A549 (cell line): ENCODE data around the gene SLC5A10. TPM values are rescaled to one million over a fixed set of nuclear protein-coding genes. Genes with fewer than 3 reads are reported as not detected.
A peak's percentile ranks its signal among the peaks of the same experiment; 100 is the strongest.

Source experiments
- ATAC-seq, 2 experiments: fragments of 200-7000 bp in 1 of 2; fragments of >200 bp in 1 of 2; cut with Nextera tagmentation in 1 of 2; cut with Tn5 transposase in 1 of 2; 3 replicates each; pipeline versions ENCODE4 v1.8.0 to v1.9.1; 2018 to 2020; ENCODE audit warnings: mild to moderate bottlenecking in 1 of 2, moderate library complexity in 1 of 2
- CTCF ChIA-PET: fragments of 300-600 bp; sonication (Branson Sonifier 250); formaldehyde crosslinking; extraction: SDS; loops from one replicate; lab custom pipeline; 2021; ENCODE audit warnings: antibody characterized with exemption, inconsistent platforms; lab: Yijun Ruan, JAX
- POLR2A ChIA-PET: fragments of 350-600 bp; formaldehyde crosslinking; extraction: SDS; loops from one replicate; lab custom pipeline; 2021; ENCODE audit warnings: antibody characterized with exemption, inconsistent platforms; lab: Yijun Ruan, JAX
- DNase-seq, 2 experiments: peaks; one replicate each; pipeline versions ENCODE4 v3.0.0 to v3.0.0-alpha.2; 2011 to 2016; ENCODE audit warnings: low read depth in 1 of 2, low spot score in 1 of 2
- FAIRE-seq: peaks from 2 replicates; lab custom pipeline; 2011; peaks lifted over from hg19 to GRCh38; lab: Jason Lieb, UNC
- H3K27ac ChIP-seq, 2 experiments: fragments of >200 bp; sonication (Bioruptor Twin); formaldehyde crosslinking; 3 replicates each; pipeline ENCODE4 v1.5.1; 2016 to 2017
- H3K4me1 ChIP-seq: fragments of >200 bp; sonication (Bioruptor Twin); formaldehyde crosslinking; 3 replicates; pipeline ENCODE4 v1.6.1; 2016
- H3K4me2 ChIP-seq: fragments of >200 bp; sonication (Bioruptor Twin); formaldehyde crosslinking; 3 replicates; pipeline ENCODE4 v1.6.1; 2016
- H3K4me3 ChIP-seq: fragments of >200 bp; sonication (Bioruptor Twin); formaldehyde crosslinking; 3 replicates; pipeline ENCODE4 v1.5.1; 2016
- H3K9me3 ChIP-seq: fragments of >200 bp; sonication (Bioruptor Twin); formaldehyde crosslinking; 3 replicates; pipeline ENCODE4 v1.6.1; 2016
- CBX2 ChIP-seq: fragments of 200-600 bp; sonication (generic); IDR thresholded peaks from 2 replicates; pipeline ENCODE4 v1.6.1; 2016; ENCODE audit warnings: low read depth, mild to moderate bottlenecking, borderline replicate concordance
- CHD4 ChIP-seq: fragments of 200-600 bp; sonication (generic); IDR thresholded peaks from 2 replicates; pipeline ENCODE4 v1.6.1; 2016; ENCODE audit warnings: antibody characterized with exemption, mild to moderate bottlenecking, borderline replicate concordance
- EP300 ChIP-seq, 2 experiments: fragments of >200 bp; sonication (Bioruptor Twin); formaldehyde crosslinking; IDR thresholded peaks; 2 replicates in 1 of 2; 3 replicates in 1 of 2; pipeline ENCODE4 v1.6.1; 2016 to 2017
- ESRRA ChIP-seq: fragments of 150-350 bp; IDR thresholded peaks from 2 replicates; pipeline ENCODE4 v1.6.1; 2014; ENCODE audit warnings: mild to moderate bottlenecking, low read length, borderline replicate concordance
- FOSB ChIP-seq: fragments of 250-450 bp; sonication (Bioruptor Pico); IDR thresholded peaks from 2 replicates; pipeline ENCODE4 v1.5.0; 2020; ENCODE audit warnings: mild to moderate bottlenecking, moderate library complexity
- FOXS1 ChIP-seq: fragments of 250-450 bp; sonication (Bioruptor Pico); IDR thresholded peaks from 2 replicates; pipeline ENCODE4 v1.5.0; 2020; ENCODE audit warnings: mild to moderate bottlenecking, moderate library complexity
- HDAC2 ChIP-seq: fragments of 200-600 bp; sonication (generic); IDR thresholded peaks from 2 replicates; pipeline ENCODE4 v1.6.1; 2016
- HOXA7 ChIP-seq: fragments of 250-450 bp; sonication (Bioruptor Pico); IDR thresholded peaks from 2 replicates; pipeline ENCODE4 v1.5.0; 2020; ENCODE audit warnings: mild to moderate bottlenecking, moderate library complexity
- HOXB5 ChIP-seq: fragments of 250-450 bp; sonication (Bioruptor Pico); IDR thresholded peaks from 2 replicates; pipeline ENCODE4 v1.5.0; 2020; ENCODE audit warnings: mild to moderate bottlenecking, moderate library complexity
- KDM5A ChIP-seq: fragments of 200-600 bp; sonication (generic); IDR thresholded peaks from 2 replicates; pipeline ENCODE4 v1.6.1; 2016; ENCODE audit warnings: antibody characterized with exemption, mild to moderate bottlenecking
- MAFK ChIP-seq: fragments of 450-650 bp; IDR thresholded peaks from 2 replicates; pipeline ENCODE4 v1.6.1; 2014; ENCODE audit not compliant: partially characterized antibody
- MYC ChIP-seq: IDR thresholded peaks from 2 replicates; pipeline ENCODE4 v1.6.1; 2012; ENCODE audit warnings: mild to moderate bottlenecking, inconsistent platforms, low read length, improper control_type of control experiment, borderline replicate concordance
- NPAS2 ChIP-seq: fragments of 250-450 bp; sonication (Bioruptor Pico); IDR thresholded peaks from 2 replicates; pipeline ENCODE4 v1.8.0; 2022; ENCODE audit warnings: mild to moderate bottlenecking, moderate library complexity, borderline replicate concordance
- NR3C1 ChIP-seq: fragments of >200 bp; sonication (Bioruptor Twin); formaldehyde crosslinking; IDR thresholded peaks from 3 replicates; pipeline ENCODE4 v1.6.1; 2017
- RCOR1 ChIP-seq: fragments of 150-350 bp; IDR thresholded peaks from 2 replicates; pipeline ENCODE4 v1.6.1; 2014; ENCODE audit warnings: antibody characterized with exemption, low read length, low read depth
- RFX5 ChIP-seq: fragments of 450-650 bp; IDR thresholded peaks from 2 replicates; pipeline ENCODE4 v1.7.1; 2014; ENCODE audit warnings: antibody characterized with exemption, mild to moderate bottlenecking, moderate library complexity
- SREBF2 ChIP-seq: fragments of 450-650 bp; IDR thresholded peaks from 2 replicates; pipeline ENCODE4 v1.6.1; 2014; ENCODE audit warnings: mild to moderate bottlenecking, moderate library complexity
- TFCP2L1 ChIP-seq: fragments of 250-450 bp; sonication (Bioruptor Pico); IDR thresholded peaks from 2 replicates; pipeline ENCODE4 v1.5.0; 2021; ENCODE audit warnings: mild to moderate bottlenecking
- TP53 ChIP-seq: fragments of 250-450 bp; sonication (Bioruptor Pico); IDR thresholded peaks from 2 replicates; pipeline ENCODE4 v1.5.0; 2021; ENCODE audit warnings: mild to moderate bottlenecking, moderate library complexity
- ZC3H11A ChIP-seq: fragments of 450-650 bp; IDR thresholded peaks from 2 replicates; pipeline ENCODE4 v1.6.1; 2014; ENCODE audit warnings: antibody characterized with exemption, mild to moderate bottlenecking
- ZFP36 ChIP-seq: fragments of 450-650 bp; IDR thresholded peaks from 2 replicates; pipeline ENCODE4 v1.6.1; 2014; ENCODE audit warnings: borderline replicate concordance; ENCODE audit not compliant: partially characterized antibody
- ZNF302 ChIP-seq: fragments of 250-450 bp; sonication (Bioruptor Pico); IDR thresholded peaks from 2 replicates; pipeline ENCODE4 v1.9.0; 2021; ENCODE audit warnings: inconsistent platforms, mild to moderate bottlenecking, moderate library complexity
- ZSCAN20 ChIP-seq: fragments of 250-450 bp; sonication (Bioruptor Pico); IDR thresholded peaks from 2 replicates; pipeline ENCODE4 v1.8.0; 2022; ENCODE audit warnings: mild to moderate bottlenecking, moderate library complexity
- WGBS: methylation state at CpG from one replicate; pipeline ENCODE4 v1.1.6; 2017; ENCODE audit errors: missing lambda C conversion rate; 5-methylcytosine and 5-hydroxymethylcytosine counted together
- polyA plus RNA-seq, 4 experiments: library from polyadenylated mRNA; depleted of rRNA in 3 of 4; stranded (reverse); fragments of >200 nt; fragmentation: RNase III in 1 of 4; extraction: RNeasy Plus Mini Kit Qiagen cat#74134 plus additional on column Dnase treatment in 1 of 4; gene quantifications; 2 replicates in 3 of 4; 3 replicates in 1 of 4; pipeline ENCODE4 v1.2.3, GENCODE V29; 2011 to 2017
- TF ChIP-seq, protein P1 (sequence below): fragments of >200 bp; sonication (Bioruptor Twin); formaldehyde crosslinking; IDR thresholded peaks from 2 replicates; pipeline ENCODE4 v1.6.1; 2016
- TF ChIP-seq, protein P2 (sequence below): fragments of 200-600 bp; sonication (generic); IDR thresholded peaks from 2 replicates; pipeline ENCODE4 v1.6.1; 2016; ENCODE audit warnings: antibody characterized with exemption, mild to moderate bottlenecking, moderate library complexity
- TF ChIP-seq, protein P3 (sequence below): fragments of 250-450 bp; sonication (Bioruptor Pico); IDR thresholded peaks from 2 replicates; pipeline ENCODE4 v1.5.0; 2021; ENCODE audit warnings: mild to moderate bottlenecking, moderate library complexity, borderline replicate concordance

Gene SLC5A10
- polyA plus RNA-seq, 2 of the 4 experiments (the other 2 are of a cell fraction) = 0.15 to 0.28 TPM

DNA sequence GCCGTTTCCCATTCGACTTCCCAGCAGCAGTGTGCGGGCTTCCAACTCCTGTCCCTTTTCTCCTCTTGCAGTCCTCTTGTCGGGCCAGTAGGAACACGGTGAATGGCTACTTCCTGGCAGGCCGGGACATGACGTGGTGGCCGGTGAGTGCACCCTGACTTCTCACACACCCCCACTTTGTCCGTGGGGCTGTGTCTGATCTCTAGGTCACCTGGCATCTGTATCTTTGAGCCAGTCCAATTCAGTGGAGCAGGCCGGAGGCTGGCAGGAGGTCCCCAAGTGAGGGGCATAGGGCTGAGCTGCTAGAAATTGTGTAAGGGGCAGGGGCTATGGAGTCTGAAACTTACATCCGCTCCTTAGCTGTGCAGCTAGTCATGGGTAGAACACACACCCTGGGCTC lies 6.6 kb downstream of the SLC5A10 start:
- no peak for FAIRE-seq
- WGBS = 84% methylated on average over 11 of the region's 11 CpGs
- Histone ChIP-seq H3K27ac (no peak overlapping the region; a peak in 1 of 6 replicates), H3K4me1 (peaks cover 25% of the 10 kb centered on the region), H3K4me3 (no peak overlapping the region), H3K9me3 (no peaks in the 10 kb centered on the region), H3K4me2 (no peak overlapping the region)
- ChIA-PET POLR2A (no interaction called here), CTCF (interaction anchor here (0.7 to 8.8 kb wide), 10 partner anchors 10 to 333 kb away, joined by 3 to 215 read pairs (median 4); partner anchors contain the start of gene PRPSAP2)
- no peak for DNase-seq
- ATAC-seq = no peak
- no peak for TF ChIP-seq ZNF302 (CRISPR knock-in tag)
- TF ChIP-seq CHD4 = no peak
- TF ChIP-seq KDM5A = no peak
- TF ChIP-seq, protein P1, sequence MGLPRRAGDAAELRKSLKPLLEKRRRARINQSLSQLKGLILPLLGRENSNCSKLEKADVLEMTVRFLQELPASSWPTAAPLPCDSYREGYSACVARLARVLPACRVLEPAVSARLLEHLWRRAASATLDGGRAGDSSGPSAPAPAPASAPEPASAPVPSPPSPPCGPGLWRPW = no peak
- no peak for TF ChIP-seq RCOR1
- TF ChIP-seq ZSCAN20 (CRISPR knock-in tag) = no peak
- TF ChIP-seq FOXS1 (CRISPR knock-in tag) = no peak
- TF ChIP-seq RFX5 = no peak
- TF ChIP-seq NPAS2 (CRISPR knock-in tag) = no peak
- no peak for TF ChIP-seq CBX2
- no peak for TF ChIP-seq SREBF2
- TF ChIP-seq, protein P2, sequence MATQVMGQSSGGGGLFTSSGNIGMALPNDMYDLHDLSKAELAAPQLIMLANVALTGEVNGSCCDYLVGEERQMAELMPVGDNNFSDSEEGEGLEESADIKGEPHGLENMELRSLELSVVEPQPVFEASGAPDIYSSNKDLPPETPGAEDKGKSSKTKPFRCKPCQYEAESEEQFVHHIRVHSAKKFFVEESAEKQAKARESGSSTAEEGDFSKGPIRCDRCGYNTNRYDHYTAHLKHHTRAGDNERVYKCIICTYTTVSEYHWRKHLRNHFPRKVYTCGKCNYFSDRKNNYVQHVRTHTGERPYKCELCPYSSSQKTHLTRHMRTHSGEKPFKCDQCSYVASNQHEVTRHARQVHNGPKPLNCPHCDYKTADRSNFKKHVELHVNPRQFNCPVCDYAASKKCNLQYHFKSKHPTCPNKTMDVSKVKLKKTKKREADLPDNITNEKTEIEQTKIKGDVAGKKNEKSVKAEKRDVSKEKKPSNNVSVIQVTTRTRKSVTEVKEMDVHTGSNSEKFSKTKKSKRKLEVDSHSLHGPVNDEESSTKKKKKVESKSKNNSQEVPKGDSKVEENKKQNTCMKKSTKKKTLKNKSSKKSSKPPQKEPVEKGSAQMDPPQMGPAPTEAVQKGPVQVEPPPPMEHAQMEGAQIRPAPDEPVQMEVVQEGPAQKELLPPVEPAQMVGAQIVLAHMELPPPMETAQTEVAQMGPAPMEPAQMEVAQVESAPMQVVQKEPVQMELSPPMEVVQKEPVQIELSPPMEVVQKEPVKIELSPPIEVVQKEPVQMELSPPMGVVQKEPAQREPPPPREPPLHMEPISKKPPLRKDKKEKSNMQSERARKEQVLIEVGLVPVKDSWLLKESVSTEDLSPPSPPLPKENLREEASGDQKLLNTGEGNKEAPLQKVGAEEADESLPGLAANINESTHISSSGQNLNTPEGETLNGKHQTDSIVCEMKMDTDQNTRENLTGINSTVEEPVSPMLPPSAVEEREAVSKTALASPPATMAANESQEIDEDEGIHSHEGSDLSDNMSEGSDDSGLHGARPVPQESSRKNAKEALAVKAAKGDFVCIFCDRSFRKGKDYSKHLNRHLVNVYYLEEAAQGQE = no peak
- TF ChIP-seq MAFK = no peak
- no peak for TF ChIP-seq HOXB5 (CRISPR knock-in tag)
- no peak for TF ChIP-seq EP300 (IDR thresholded peaks at IDR 0.05)
- no peak for TF ChIP-seq TFCP2L1

DNA sequence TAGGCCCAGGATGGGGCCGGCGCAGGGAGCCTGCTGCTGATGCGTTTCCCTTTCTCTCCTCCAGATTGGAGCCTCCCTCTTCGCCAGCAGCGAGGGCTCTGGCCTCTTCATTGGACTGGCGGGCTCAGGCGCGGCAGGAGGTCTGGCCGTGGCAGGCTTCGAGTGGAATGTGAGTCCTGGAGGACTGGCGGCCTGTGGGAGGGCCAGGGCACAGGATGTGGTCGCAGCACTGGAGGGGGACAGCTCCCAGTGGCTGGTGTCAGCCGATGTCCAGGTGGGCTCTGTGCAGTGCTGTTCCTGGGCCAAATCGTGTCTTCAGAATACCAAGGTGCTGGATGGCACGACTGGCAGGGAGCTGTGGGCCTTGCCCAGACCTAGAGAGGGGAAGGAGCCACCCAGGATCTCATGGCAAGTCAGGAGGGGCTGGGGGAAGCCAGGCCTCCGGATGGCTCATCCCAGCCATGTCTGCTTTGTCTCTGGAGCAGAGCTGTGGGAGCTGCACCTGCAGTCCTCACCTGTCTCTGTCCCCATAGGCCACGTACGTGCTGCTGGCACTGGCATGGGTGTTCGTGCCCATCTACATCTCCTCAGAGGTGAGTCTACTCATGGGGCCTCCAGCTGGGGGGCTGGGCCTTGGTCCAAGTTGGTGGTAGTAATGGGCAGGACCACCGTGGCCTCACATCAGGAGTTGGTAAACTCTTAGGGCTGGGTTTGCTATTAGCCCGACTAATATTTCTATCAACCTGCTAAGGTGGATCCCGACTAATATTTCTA lies 7.3 kb downstream of the SLC5A10 start:
- 80% methylated on average over 21 of the region's 22 CpGs for WGBS
- no peak overlapping the region for H3K4me3 ChIP-seq
- no peaks in the 10 kb centered on the region for H3K9me3 ChIP-seq
- peak overlapping the region in 1 of 2 experiments; percentile 6; a peak in 1 of 6 replicates for H3K27ac ChIP-seq
- ATAC-seq (no peak), FAIRE-seq (no peak), DNase-seq (no peak)
- POLR2A ChIA-PET = no interaction called here
- TF ChIP-seq HOXA7 (CRISPR knock-in tag) (no peak), ZNF302 (CRISPR knock-in tag) (no peak), ZC3H11A (no peak), HOXB5 (CRISPR knock-in tag) (no peak), FOSB (CRISPR knock-in tag) (no peak), TP53 (CRISPR knock-in tag) (no peak), TFCP2L1 (no peak), MYC (no peak), ESRRA (no peak), ZFP36 (no peak), HDAC2 (no peak), NPAS2 (CRISPR knock-in tag) (no peak), NR3C1 (no peak)
- TF ChIP-seq, protein P2 = no peak
- TF ChIP-seq, protein P3, sequence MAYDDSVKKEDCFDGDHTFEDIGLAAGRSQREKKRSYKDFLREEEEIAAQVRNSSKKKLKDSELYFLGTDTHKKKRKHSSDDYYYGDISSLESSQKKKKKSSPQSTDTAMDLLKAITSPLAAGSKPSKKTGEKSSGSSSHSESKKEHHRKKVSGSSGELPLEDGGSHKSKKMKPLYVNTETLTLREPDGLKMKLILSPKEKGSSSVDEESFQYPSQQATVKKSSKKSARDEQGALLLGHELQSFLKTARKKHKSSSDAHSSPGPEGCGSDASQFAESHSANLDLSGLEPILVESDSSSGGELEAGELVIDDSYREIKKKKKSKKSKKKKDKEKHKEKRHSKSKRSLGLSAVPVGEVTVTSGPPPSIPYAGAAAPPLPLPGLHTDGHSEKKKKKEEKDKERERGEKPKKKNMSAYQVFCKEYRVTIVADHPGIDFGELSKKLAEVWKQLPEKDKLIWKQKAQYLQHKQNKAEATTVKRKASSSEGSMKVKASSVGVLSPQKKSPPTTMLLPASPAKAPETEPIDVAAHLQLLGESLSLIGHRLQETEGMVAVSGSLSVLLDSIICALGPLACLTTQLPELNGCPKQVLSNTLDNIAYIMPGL (CRISPR knock-in tag) = no peak
- H3K4me1 ChIP-seq = peaks cover 25% of the 10 kb centered on the region
- CTCF ChIA-PET = interaction anchor here (0.7 to 8.8 kb wide), 18 partner anchors 10 to 333 kb away, joined by 3 to 215 read pairs (median 14); no protein-coding TSS in a partner anchor
- no peak overlapping the region for H3K4me2 ChIP-seq
